ENCODE results near the gene DSCAML1.

DNA sequence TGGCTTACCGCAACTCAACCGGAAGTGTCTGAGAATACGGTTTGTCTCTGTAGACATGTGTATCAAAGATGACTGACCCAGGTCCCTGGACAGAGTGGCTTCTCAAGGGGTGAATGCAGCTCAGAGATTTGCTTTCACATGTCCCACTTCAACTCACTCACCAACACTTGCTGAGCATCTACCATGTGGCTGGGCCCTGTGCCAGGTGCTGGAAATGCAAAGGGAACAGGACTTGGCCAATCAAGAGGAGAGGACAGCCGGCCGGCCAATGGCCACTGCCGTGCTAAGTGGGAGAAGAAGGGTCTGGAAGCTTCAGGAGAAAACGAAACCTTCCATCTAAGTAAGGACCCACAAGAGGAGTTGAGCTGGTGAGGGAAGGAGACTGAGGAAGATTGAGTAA lies 318.1 kb downstream of the DSCAML1 start:
- TF ChIP-seq SUZ12 (IDR thresholded peaks at IDR 0.05) = no peak
- TF ChIP-seq FOXA1 (IDR thresholded peaks at IDR 0.05) = no peak
- no peak for TF ChIP-seq BHLHE40 (IDR thresholded peaks at IDR 0.05; ENCODE audit: borderline replicate concordance)
- TF ChIP-seq ZNF384 (IDR thresholded peaks at IDR 0.05) = no peak
- no peak for TF ChIP-seq LEF1 (IDR thresholded peaks at IDR 0.05; ENCODE audit: borderline replicate concordance)
- no peak for TF ChIP-seq NFRKB (IDR thresholded peaks at IDR 0.05)
- no peak for TF ChIP-seq SP1 (IDR thresholded peaks at IDR 0.05)
